AG10803 (cell line): Measurements from ENCODE around the gene FBXL7.

ENCODE experiments used
- DNase-seq: peaks from one replicate; pipeline ENCODE4 v3.0.0; 2010; ENCODE audit warnings: low read depth
- H3K4me3 ChIP-seq: 2 replicates; pipeline ENCODE4 v1.5.1; 2011; ENCODE audit warnings: mild to moderate bottlenecking, low read length, control low read depth
- CTCF ChIP-seq: conservative IDR thresholded peaks from 2 replicates; pipeline ENCODE4 v1.5.1; 2011; ENCODE audit warnings: mild to moderate bottlenecking, low read length, control low read depth, inconsistent platforms

FBXL7 gene

GRCh38 chr5:15606197-15606596, 106.2 kb downstream of the FBXL7 start:
- no peak for TF ChIP-seq CTCF
- DNase-seq = no peak
- H3K4me3 ChIP-seq = no peak overlapping the region

GRCh38 chr5:15607076-15607475, 107.1 kb downstream of the FBXL7 start:
- no peak overlapping the region for H3K4me3 ChIP-seq
- no peak for DNase-seq
- no peak for TF ChIP-seq CTCF

GRCh38 chr5:15609076-15609725, 109.2 kb downstream of the FBXL7 start:
- DNase-seq = no peak
- no peak overlapping the region for H3K4me3 ChIP-seq
- no peak for TF ChIP-seq CTCF

GRCh38 chr5:15610216-15610615, 110.2 kb downstream of the FBXL7 start:
- no peak for DNase-seq
- H3K4me3 ChIP-seq = no peak overlapping the region
- TF ChIP-seq CTCF = no peak

GRCh38 chr5:15611008-15611407, 111.0 kb downstream of the FBXL7 start:
- no peak overlapping the region for H3K4me3 ChIP-seq
- no peak for DNase-seq
- TF ChIP-seq CTCF = no peak

- DNase-seq = no peak
- H3K4me3 ChIP-seq = no peak overlapping the region
- TF ChIP-seq CTCF = no peak
Observed at GRCh38 chr5:15612915-15613635, 113.1 kb downstream of the FBXL7 start.

GRCh38 chr5:15614679-15615078, 114.7 kb downstream of the FBXL7 start:
- no peak for DNase-seq
- no peak for TF ChIP-seq CTCF
- no peak overlapping the region for H3K4me3 ChIP-seq
